AG09309 (cell line): Measurements from ENCODE around the gene FANCE.

ENCODE experiments used
- DNase-seq: peaks from one replicate; pipeline ENCODE4 v3.0.0-alpha.2; 2010; ENCODE audit warnings: low read depth
- H3K4me3 ChIP-seq: 2 replicates; pipeline ENCODE4 v1.5.1; 2011; ENCODE audit warnings: mild to moderate bottlenecking, low read depth, low read length, moderate library complexity; ENCODE audit not compliant: control insufficient read depth
- TF ChIP-seq, protein P1 (sequence below): IDR thresholded peaks from 2 replicates; pipeline ENCODE4 v1.5.1; 2011; ENCODE audit warnings: mild to moderate bottlenecking, low read depth, low read length, inconsistent platforms; ENCODE audit not compliant: insufficient read depth, control insufficient read depth; ENCODE audit errors: missing control alignments

The FANCE gene

DNA sequence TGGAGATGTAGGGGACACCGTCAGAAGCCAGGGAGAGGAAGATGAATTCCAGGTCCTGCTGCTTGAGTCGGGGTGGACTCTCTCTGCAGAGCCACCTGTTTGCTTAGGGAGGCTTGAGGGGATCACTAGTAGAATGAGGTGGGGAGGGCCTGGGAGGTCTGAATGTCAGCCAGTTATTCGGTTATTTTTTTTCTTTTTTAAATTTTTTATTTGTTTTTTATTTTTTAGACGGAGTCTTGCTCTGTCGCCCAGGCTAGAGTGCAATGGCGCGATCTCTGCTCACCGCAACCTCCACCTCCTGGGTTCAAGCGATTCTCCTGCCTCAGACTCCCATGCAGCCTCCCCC lies 36.4 kb downstream of the FANCE start:
- H3K4me3 ChIP-seq = no peak overlapping the region
- DNase-seq = no peak
- TF ChIP-seq, protein P1, sequence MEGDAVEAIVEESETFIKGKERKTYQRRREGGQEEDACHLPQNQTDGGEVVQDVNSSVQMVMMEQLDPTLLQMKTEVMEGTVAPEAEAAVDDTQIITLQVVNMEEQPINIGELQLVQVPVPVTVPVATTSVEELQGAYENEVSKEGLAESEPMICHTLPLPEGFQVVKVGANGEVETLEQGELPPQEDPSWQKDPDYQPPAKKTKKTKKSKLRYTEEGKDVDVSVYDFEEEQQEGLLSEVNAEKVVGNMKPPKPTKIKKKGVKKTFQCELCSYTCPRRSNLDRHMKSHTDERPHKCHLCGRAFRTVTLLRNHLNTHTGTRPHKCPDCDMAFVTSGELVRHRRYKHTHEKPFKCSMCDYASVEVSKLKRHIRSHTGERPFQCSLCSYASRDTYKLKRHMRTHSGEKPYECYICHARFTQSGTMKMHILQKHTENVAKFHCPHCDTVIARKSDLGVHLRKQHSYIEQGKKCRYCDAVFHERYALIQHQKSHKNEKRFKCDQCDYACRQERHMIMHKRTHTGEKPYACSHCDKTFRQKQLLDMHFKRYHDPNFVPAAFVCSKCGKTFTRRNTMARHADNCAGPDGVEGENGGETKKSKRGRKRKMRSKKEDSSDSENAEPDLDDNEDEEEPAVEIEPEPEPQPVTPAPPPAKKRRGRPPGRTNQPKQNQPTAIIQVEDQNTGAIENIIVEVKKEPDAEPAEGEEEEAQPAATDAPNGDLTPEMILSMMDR = no peak

DNA sequence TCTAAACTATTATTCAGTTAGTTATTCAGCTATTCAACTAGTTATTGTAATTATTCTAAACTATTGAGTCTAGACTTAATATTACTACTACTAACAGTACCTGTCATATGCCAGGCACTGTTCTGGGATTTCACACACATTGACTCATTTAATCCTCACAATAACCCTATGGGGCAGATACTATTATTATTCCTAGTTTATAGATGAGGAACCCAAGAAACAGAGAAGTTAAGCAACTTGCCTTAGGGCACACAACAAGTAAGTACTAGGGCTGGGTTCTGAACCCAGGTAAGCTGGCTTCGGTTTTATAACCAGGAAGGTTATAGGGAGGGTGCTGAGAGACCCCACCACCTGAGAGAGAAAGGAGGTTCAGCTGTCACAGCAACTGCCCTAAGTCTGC lies 36.9 kb downstream of the FANCE start:
- no peak overlapping the region for H3K4me3 ChIP-seq
- DNase-seq = no peak
- TF ChIP-seq, protein P1 = no peak

DNA sequence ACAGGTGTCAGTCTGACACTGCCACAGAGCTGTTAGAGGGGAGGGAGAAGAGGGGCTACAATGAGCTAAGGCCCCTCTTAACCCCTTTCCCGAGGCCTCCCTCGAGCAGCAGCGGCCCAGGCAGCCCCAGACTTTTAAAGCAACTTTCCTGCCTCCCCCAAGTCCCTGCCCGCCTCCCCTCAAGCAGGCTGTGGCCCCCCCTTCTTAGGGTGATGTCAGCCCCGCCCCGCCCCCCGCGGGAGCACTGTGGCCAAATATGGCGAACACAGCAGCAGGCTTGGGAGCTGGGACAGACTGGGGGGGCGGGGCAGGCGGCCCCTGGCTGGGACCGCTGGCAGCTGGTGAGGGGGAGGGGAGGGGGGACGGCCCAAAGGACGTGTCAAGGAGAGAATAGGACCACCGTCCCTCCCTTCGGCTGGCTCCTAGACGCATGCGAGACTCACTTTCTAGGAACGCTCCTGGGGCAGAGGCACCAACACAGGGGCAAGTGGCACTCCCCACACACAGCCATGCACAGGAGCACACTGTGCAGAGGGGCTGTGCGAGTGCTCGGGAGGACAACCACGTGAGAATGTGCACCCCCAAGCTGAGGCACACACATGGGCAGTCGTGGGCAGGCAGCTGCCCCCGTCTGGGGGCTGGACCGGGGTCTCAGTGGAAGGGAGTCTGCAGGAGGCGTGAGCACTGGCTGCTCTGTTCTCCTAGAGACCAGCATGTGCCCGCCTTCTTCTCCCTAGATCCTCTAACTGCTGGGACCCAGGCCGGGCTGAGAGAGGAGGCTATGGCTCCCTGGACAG lies 38.1 kb downstream of the FANCE start:
- DNase-seq = no peak
- H3K4me3 ChIP-seq = no peak overlapping the region; the same call in 1 of the 2 replicates
- TF ChIP-seq, protein P1 = no peak

DNA sequence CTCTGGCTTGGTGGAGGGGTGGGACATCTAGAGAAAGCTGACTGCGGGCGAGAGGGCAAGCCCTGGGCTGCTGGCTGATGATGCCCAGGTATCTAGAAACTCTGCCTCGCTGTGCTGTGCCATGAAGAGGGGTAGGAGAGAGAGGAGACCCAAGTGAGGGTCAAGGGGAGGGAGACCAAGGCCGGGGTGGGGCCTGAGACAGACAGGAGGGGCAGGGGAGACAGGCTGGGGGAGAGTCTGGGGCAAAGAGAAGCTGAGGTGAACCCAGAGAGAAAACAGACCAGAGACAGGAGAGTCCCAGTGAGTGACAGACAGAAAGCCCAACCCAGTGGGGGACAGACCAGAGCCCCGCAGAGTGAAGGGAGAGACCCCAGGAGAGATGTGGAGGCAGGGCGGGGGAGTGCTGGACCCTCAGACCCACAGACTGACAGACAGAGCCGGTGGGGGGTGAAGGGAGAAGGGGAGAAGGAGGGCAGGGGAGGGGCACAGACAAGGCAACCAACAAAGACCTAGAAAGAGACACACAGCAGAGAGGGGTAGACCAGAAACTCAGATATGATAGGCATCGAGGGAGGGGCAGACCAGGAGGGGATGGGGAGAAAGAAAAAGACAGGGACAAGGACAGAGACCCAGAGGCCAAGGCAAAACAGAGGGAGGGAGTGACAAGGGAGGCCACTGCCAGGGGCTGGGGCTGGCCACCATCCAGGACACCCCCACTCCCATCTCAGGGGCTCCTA lies 38.9 kb downstream of the FANCE start:
- DNase-seq = no peak
- no peak overlapping the region for H3K4me3 ChIP-seq
- TF ChIP-seq, protein P1 = no peak

DNA sequence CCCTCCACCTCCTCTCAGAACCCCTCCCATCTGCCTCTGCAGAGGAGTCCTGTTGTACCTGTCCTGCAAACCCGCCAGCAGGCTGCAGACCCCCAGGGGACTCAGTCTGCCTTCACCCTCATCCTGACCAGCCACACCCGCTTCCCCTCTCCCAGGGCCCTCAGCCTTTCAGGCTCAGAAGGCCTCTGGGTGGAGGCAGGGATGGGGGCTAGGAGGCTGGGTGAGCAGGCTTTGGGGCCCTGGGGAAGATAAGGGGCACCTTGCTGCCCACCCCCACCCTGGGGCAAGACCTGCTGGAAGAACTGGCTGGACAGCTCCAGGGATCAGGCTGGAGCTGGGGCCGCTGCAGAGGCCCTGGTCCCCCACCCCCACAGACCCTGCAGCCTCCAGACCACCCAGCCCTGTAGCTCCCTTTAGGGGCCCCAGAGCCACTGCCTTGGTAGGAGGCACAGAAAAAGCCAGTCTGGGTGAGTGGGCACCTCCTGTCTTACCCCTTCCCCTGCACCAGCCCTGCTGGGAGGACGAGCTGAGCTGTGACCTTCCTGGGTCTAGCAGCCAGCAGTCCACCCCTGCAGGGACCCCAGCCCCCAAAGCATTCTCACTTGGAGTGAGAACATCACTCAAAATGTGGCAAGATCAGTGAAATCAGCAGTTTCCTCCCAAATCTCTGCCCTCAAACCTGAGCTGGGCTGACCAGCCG lies 39.6 kb downstream of the FANCE start:
- no peak for DNase-seq
- TF ChIP-seq, protein P1 = no peak
- no peak overlapping the region for H3K4me3 ChIP-seq

DNA sequence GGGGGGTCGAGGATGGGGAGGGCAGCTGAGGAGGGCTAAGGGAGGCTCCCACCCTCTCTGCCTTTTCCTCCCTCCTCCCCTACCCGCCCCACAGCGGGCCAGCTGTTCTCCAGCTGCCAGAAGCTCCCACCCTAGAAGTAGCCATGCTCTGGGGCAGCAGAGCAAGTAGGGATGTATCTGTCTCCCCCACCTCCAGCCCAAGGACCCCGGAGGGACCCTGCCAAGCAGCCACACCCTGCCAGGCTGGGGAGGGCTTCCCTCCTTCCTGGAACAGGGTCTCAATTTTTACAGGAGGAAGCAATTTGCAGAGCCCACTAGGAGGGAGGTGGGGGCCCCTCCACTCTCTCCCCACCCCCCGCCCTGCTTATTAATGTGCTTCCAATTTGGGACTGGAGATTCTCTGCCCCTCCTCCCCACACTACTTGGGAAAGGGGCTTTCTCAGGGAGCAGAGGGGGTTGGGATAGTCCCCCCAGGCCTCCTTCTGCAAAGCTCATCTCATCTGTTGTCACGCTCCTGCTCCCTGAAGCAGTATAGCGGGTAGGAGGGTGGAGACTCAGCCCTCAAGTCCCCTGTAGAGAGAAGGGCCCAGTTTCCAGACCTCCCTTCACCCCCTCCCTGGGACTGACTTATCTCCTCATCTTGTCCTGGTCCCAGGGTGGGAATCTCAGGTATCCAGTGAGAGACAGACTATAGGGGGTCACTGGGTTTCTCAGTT lies 40.3 kb downstream of the FANCE start:
- no peak for DNase-seq
- TF ChIP-seq, protein P1 = no peak
- H3K4me3 ChIP-seq = no peak overlapping the region
